Measurements from ENCODE around the gene PCDH19.

- TF ChIP-seq EZH2 (IDR thresholded peaks at IDR 0.05; ENCODE audit: insufficient read depth, poor library complexity, severe bottlenecking), result no peak
- no peak for TF ChIP-seq EZH2phosphoT487 (IDR thresholded peaks at IDR 0.05; ENCODE audit: insufficient read depth, low read depth)
Measured at GRCh38 chrX:100264200-100264599, 145.9 kb downstream of the PCDH19 start.
